ENCODE measurements around the gene SUSD2. TPM values are rescaled to one million over a fixed set of nuclear protein-coding genes. Genes with fewer than 3 reads are reported as not detected.

SUSD2 gene
- total and polyA plus RNA-seq, 2 of the 4 experiments (the other 2 are of a cell fraction): 0.18 to 1.6 TPM

DNA sequence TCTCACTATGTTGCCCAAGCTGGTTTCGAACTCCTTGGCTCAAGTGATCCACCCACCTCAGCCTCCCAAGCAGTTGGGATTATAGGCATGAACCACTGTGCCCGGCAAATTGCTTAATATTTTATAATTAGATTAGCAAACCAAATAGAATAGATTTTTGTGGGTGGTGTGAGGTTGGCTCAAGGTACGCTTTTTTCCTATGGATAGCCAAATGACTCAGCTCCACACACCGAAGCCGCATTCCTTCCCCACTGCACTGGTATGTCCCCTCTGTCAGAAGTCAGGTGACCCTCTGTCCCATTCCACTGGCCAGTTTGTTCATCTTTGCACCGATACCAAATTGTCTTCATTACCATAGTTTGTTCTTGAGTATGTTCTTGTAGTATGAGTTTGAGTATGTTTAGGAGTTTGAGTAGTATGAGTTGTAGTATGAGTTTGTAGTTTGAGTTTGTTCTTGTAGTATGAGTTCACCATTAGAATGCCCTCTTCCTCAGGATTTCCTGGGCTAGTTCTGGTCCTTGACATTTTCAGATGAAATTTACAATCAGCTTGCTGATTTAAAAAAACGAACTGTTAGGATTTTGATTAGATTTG lies 19.4 kb downstream of the SUSD2 start:
- peak overlapping the region; percentile 60; the same call in 2 of the 3 replicates for H2BK15ac ChIP-seq (ENCODE audit: low read depth, low read length)
- peaks cover 5% of the 10 kb centered on the region for H3K4me1 ChIP-seq (ENCODE audit: control insufficient read depth, insufficient read depth, low read length)
- no peak overlapping the region for H4K5ac ChIP-seq (ENCODE audit: low read depth, low read length)
- peak overlapping the region; percentile 3 to 63; a peak in 3 of 4 replicates for H4K8ac ChIP-seq (ENCODE audit: low read depth in 2 of 2, low read length in 2 of 2)
- peaks cover 5% of the 10 kb centered on the region for H3K9me1 ChIP-seq (ENCODE audit: insufficient read depth, low read length)
- peak overlapping the region; percentile 59; the same call in 1 of the 2 replicates for H3K4ac ChIP-seq (ENCODE audit: low read depth, low read length)
- intact Hi-C loops (cut with micrococcal nuclease): no loop called here
- peak overlapping the region; percentile 39 for H2AK5ac ChIP-seq (ENCODE audit: low read depth, low read length)
- peak; percentile 51 for DNase-seq
- BruUV-seq (replicated peaks): no TSS peak
- H2BK20ac ChIP-seq (ENCODE audit: low read depth, low read length): peak overlapping the region; percentile 51
- H3K23ac ChIP-seq (ENCODE audit: low read depth, low read length): no peak overlapping the region
- no peaks in the 10 kb centered on the region for H4K20me1 ChIP-seq (ENCODE audit: insufficient read depth, low read length)
- H3K36me3 ChIP-seq (ENCODE audit: control insufficient read depth, insufficient read depth, low read length): no peaks in the 10 kb centered on the region
- no peak overlapping the region for H3K4me3 ChIP-seq (ENCODE audit: insufficient read depth, low read depth, low read length)
- no peaks in the 10 kb centered on the region for H3K9me3 ChIP-seq (ENCODE audit: control insufficient read depth, insufficient read depth, low read length)
- H4K91ac ChIP-seq (ENCODE audit: insufficient read depth, low read depth, low read length): peak overlapping the region; percentile 67
- WGBS, 2 experiments (ENCODE audit: extremely low coverage in 2 of 2, insufficient read length in 1 of 2): 43% methylated on average over 1 of the region's 7 CpGs; no CpG with 5 or more reads in 1 of the 2 experiments
- in situ Hi-C loops (cut with MboI; ENCODE audit: low sequenced_read_pairs): no loop called here
- ChIA-PET POLR2A (ENCODE audit: unreplicated experiment) (no interaction called here), CTCF (interaction anchor here (1.1 kb wide), 1 partner anchor 8 kb away, joined by 3 read pairs; no protein-coding TSS in a partner anchor)
- no peak overlapping the region for H3K9ac ChIP-seq (ENCODE audit: low read depth, low read length)
- no peak overlapping the region; the same call in 1 of the 2 replicates for H3K4me2 ChIP-seq (ENCODE audit: low read depth, low read length)
- H3K56ac ChIP-seq (ENCODE audit: extremely low read depth, insufficient read depth, low read length): no peak overlapping the region
- H2AK9ac ChIP-seq (replicated peaks; ENCODE audit: low read depth, low read length, poor library complexity): no peak overlapping the region
- peak overlapping the region; percentile 67 for H2BK5ac ChIP-seq (ENCODE audit: low read depth, low read length, poor library complexity, severe bottlenecking)
- no peaks in the 10 kb centered on the region for H3K27me3 ChIP-seq (ENCODE audit: control insufficient read depth, insufficient read depth, low read length)
- H2AFZ ChIP-seq (replicated peaks; ENCODE audit: low read length, poor library complexity): peak overlapping the region; percentile 50
- H3K79me1 ChIP-seq (ENCODE audit: low read depth in 1 of 2, low read length in 2 of 2): no peaks in the 10 kb centered on the region
- H3K27ac ChIP-seq (ENCODE audit: insufficient read depth, low read length): no peak overlapping the region
- peak overlapping the region; percentile 3; the same call in 1 of the 2 replicates for H3K18ac ChIP-seq (ENCODE audit: low read depth, low read length)
- TF ChIP-seq RAD21 (IDR thresholded peaks at IDR 0.05; ENCODE audit: low read length) (no peak), MAFK (IDR thresholded peaks at IDR 0.05; ENCODE audit: low read depth, low read length) (no peak), RFX5 (IDR thresholded peaks at IDR 0.05; ENCODE audit: low read depth, low read length) (no peak), CEBPB (IDR thresholded peaks at IDR 0.05; ENCODE audit: low read depth, low read length) (no peak), BHLHE40 (IDR thresholded peaks at IDR 0.05; ENCODE audit: low read depth, low read length) (no peak; the same call in 1 of the 2 replicates), MAZ (IDR thresholded peaks at IDR 0.05; ENCODE audit: borderline replicate concordance, low read depth, low read length) (no peak)
- TF ChIP-seq, protein P1, sequence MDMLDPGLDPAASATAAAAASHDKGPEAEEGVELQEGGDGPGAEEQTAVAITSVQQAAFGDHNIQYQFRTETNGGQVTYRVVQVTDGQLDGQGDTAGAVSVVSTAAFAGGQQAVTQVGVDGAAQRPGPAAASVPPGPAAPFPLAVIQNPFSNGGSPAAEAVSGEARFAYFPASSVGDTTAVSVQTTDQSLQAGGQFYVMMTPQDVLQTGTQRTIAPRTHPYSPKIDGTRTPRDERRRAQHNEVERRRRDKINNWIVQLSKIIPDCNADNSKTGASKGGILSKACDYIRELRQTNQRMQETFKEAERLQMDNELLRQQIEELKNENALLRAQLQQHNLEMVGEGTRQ (IDR thresholded peaks at IDR 0.05; ENCODE audit: low read depth, low read length): peak; percentile 64; the same call in 1 of the 2 replicates
- TF ChIP-seq, protein P2, sequence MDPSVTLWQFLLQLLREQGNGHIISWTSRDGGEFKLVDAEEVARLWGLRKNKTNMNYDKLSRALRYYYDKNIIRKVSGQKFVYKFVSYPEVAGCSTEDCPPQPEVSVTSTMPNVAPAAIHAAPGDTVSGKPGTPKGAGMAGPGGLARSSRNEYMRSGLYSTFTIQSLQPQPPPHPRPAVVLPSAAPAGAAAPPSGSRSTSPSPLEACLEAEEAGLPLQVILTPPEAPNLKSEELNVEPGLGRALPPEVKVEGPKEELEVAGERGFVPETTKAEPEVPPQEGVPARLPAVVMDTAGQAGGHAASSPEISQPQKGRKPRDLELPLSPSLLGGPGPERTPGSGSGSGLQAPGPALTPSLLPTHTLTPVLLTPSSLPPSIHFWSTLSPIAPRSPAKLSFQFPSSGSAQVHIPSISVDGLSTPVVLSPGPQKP (IDR thresholded peaks at IDR 0.05; ENCODE audit: borderline replicate concordance, low read depth, low read length): no peak
- peak overlapping the region; percentile 74 for H2BK120ac ChIP-seq (ENCODE audit: low read depth, low read length)
- H3K14ac ChIP-seq (replicated peaks; ENCODE audit: low read depth, low read length): peak overlapping the region; percentile 54; the same call in 1 of the 2 replicates
- dilution Hi-C loops (cut with HindIII; ENCODE audit: low sequenced_read_pairs, unreplicated experiment): no loop called here
- ATAC-seq (ENCODE audit: low read depth): peak; percentile 50

Measured in IMR-90 (cell line).